SK-N-DZ (cell line): Measurements from ENCODE around the gene UQCC2. TPM values are rescaled to one million over a fixed set of nuclear protein-coding genes. Genes with fewer than 3 reads are reported as not detected.
A peak's percentile ranks its signal among the peaks of the same experiment; 100 is the strongest.

Experiments used
- DNase-seq: peaks from one replicate; pipeline ENCODE4 v3.0.0-alpha.2; 2015; ENCODE audit warnings: low spot score
- polyA plus RNA-seq, 2 experiments: library from polyadenylated mRNA; depleted of rRNA; stranded (reverse); fragments of >200 nt; gene quantifications; 2 replicates each; pipeline ENCODE4 v1.2.3, GENCODE V29; 2014

UQCC2 gene
- 29.7 and 55.5 TPM in 2 replicates for polyA plus RNA-seq (2014; cell fraction: cytosol; rRNA removed)
- 49.0 and 53.5 TPM in 2 replicates for polyA plus RNA-seq (2014; cell fraction: nucleus; rRNA removed)

DNA sequence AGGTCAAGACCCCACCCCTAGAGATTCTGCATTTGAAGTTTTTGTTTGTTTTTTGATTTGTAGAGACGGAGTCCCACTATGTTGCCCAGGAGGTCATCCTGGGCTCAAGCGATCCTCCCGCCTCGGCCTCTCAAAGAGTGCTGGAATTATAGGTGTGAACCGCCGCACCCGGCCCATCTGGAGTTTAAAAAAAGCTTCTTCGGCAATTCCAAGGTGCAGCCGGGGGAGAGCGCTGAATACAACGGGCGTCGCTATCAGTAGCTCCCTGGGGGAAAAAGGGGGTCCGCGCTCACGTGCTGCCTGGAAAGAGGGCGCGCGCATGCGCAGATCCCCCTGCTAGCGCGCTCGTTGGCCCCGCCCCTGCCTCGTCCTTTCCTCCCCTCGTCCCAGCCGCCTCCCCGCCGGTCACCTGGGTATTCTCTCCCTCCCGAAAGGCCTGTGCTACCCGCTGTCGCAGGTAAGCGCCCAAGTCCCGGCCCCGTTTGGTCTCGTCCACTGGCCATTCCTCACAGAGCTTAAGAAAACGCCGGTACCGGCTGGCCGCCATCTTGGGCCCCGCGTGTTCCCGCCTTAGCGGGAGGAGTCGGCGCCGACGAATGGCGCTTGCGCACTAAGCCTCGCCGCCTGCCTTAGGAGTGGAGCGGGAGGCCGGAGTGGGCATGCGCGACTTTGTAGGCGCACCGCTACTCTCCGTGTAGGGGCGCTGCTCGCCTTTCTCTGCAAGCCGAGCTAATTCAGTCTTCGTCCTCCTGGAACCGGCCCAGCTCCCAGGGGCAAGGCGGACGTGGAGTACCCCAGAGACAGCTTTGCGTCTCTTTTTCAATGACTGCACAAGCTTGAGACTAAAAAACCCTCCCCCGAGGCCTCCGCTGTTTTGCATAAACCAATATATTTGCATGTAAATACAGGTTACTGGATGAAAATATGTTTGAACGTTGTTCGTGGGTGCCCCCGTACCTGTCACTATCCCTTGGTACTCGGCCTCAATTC lies at the start of gene UQCC2:
Gene UQCC2, minus strand, starts transcription at position 561 of the 990 bp plus-strand sequence. Its CDS starts 14 bp downstream, at position 547.
- DNase-seq = peak; percentile 96

DNA sequence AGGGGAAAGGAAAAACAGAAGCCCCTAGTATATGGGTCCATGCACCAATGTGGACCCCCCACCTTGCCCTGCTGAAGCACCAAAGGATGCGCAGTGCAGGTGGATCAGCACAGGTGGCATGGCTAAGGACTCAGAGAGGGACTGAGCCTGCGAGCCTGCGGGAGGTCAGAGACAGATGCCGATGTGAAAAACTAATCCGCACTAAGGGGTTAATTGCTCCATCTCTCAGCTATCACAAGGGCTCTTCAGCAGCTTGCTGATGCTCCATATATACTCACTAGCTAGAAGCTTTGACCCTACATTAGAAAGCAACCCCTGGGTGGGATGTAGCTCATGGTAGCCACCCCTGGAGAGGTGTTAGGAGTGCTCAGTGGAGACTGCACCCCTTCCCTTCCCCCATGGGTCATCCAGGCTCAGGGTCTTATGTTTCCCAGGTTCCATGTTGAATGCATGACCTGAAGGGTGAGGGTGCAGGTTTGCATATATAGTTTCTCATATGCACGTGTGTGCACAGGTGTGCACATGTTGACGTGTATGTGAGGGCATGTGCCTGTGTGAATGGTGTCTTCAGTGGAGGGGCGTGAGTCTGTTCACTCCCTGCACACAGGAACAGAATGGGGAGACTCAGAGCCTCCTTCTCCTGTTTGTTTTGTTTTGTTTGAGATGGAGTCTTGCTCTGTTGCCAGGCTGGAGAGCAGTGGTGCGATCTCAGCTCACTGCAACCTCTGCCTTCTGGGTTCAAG lies 48.6 kb upstream of the UQCC2 start:
- no peak for DNase-seq

DNA sequence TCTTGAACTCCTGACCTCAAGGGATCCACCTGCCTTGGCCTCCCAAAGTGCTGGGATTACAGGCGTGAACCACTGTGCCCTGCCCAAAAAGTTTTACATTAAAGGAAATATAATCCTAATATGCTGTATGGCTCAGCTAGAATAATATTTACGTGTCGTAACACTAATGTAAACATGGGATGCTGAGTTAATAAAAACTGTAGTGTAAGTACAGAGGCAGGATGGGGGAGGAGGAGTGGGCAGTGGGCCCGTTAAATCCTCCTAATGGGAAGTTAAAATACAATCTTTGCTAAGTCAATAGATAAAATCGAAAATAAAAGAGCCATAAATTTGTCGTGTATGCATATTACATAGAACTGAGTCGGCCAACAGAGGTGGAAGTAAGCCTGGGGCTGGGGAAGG lies 47.3 kb upstream of the UQCC2 start:
- DNase-seq = no peak

DNA sequence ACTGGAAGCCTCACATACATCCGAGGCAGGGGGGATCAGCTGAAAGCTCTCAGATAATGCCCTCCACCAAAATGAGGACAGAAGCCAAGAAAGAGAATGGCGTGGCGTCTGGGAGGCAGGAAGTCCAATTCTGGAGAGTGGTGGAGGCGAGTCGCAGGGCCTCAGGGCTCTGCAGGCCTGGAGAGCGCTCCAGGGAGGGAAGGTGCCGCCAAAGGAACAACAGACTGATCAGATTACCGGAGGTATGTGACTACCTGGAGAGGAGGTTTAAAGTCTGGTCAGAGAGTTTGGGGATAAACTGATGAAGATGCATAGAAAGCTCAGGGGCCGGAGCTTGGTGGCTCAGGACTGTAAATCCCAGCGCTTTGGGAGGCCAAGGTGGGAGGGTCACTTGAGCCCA lies 46.4 kb upstream of the UQCC2 start:
- no peak for DNase-seq

DNA sequence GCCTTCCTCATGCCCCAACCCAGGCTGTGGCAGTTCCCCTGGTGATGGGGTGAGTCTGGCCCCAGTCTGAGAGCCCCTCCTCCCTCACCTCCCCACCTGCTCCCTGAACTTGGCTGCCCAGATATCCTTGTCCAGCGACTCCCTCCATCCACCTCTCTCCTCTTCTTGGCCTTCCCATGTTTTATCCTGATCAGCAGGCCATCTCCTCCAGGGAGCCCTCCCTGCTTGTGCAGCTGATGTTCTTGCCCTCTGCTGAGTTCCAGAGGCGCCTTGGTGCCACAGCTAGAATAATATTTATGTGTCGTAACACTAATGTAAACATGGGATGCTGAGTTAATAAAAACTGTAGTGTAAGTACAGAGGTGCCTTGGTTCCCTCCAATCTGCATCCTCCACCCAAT lies 45.6 kb upstream of the UQCC2 start:
- no peak for DNase-seq

DNA sequence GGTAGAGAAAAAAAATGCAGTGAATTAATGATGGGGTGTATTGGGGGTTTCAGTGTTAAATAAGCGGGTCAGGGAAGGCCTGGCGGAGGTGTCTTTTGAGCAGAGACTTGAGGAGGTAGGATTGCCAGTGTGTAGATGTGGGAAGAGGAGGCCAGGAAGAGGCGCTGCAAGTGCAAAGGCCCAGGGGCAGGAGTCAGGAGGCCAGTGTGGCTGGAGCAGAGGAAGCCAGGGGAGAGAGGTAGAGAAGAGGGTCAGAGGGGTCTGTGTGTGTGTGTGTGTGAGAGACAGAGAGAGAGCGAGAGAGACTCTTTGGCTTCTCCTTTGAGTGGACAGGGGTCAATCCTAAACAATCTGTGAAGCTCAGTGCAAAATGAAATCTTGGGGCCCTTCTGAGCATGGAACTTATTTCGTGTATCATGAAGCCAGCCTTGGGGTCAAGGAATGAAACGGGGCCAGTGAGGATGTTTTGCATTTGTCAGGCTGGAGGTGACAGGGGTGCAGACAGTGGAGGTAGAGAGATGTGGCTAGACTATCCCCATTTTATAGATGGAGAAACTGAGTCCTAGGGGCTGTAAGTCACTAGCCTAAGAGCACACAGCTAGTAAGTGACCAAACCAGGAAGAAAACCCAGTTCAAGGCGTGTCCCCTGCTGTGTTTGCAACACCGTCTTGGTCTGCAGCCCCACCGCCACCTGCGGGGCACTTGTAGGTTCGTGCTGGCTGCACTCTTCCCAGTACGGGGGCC lies 44.9 kb upstream of the UQCC2 start:
- no peak for DNase-seq

DNA sequence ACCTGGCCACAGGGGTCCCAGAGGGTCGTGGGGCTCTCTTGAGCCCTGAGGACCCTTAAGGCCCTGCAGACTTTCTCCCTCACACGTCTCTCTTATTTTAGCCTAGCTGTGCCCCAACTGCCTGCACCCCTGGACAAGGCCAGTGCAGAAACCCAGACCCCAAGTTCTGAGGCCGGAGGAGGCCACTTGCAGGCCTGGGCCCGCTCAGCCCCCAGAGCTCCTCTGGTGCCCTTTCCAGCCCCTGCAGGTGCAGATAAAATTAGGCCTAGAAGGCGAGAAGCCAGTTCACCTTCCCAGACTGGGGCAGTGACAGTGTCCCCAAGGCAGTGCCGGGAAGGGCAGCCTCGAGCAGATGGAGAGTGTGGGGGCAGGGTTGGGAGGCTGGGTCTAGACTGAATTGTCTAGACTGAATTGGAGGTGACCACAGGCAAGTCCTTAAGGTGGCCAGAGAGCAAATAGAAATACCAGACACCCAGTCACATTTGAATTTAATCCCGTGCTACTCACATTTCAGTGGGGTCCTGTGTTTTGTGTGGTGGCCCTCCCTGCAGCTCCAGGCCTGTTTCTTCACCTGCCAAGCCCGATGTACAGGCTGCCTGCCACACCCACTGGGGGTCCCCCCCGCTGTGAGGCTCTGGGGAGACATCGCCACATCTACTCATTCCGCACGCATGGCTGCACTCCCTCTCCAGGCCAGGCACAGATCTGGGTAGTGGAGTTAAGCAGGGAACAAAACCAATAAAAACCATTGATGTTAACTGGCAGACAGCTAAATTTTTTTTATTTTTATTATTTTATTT lies 43.8 kb upstream of the UQCC2 start:
- no peak for DNase-seq

DNA sequence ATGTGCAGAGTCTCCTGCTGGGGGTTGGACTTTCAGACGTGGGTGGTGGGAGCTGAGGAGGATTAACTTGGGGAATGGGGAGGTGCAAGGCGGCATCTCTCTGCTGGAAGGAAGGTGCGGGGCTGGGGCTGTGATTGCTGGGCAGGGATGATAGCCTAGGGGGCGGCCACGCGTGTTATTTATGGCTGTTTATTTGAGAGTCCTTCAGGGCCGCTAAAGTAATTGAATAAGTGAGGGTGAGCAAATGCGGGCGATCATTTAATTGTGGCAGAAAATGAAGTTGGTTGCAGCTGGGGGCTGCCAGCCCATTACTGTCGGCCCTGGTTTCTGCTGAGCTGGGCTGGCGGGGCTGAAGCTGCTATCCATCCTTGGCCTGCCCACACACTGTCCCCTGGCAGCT lies 42.7 kb upstream of the UQCC2 start:
- DNase-seq = no peak

DNA sequence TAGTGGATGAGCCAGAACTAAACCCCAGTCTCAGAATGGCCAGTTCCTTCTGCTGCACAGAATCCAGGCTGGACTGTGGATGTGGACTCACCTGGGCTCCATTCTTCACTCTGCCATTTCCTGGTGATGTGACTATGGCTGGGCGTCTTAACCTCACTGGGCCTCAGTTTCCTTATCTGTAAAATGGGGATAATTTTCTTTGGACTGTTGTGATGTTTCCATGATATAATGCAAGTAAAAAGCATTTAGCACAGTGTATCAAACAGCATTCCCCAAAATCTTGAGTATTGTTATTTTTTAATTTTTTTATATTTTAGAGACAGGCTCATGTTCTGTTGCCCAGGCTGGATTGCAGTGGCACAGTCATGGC lies 41.1 kb upstream of the UQCC2 start:
- no peak for DNase-seq

DNA sequence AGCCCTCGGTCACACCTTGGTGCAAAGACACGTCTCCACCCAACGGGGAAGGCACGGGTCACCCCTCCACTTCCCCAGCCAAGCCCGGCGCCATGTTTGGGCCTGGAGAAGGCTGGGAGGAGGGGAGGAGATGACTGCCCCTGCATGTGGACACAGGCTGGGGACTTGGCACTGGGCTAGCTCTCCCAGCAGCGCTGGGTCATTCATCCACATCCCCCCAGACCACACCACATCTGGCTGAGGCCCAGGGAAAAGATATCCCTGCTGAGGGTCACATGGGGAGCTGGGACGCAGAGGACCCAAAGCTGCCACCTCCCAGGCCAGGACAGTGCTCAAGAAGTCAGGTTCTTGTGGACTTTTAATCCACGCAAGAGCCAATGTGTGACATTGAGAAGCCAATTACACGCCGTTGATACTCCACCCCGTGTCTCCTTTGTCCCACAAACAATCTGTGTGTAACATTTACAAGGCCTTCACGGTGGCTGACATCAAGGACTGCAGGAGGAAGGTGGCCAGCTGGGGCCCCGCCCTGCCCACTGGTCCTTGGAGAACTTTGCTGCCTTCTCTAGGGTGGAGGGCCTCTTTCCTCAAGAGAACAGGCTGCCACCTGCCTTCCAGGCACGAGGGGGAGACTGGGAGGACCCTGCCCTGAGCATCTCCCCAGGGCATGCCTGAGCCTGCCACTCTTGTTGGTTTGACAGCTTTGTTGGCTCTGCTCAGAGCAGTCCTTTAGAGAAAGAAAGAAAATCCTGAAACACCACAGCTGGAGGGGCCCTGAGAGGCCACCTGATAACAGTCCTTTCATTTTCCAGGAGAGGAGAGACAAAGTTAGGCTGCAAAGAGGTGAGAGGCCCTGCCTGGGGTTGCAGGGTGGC lies 40.5 kb upstream of the UQCC2 start:
- no peak for DNase-seq

DNA sequence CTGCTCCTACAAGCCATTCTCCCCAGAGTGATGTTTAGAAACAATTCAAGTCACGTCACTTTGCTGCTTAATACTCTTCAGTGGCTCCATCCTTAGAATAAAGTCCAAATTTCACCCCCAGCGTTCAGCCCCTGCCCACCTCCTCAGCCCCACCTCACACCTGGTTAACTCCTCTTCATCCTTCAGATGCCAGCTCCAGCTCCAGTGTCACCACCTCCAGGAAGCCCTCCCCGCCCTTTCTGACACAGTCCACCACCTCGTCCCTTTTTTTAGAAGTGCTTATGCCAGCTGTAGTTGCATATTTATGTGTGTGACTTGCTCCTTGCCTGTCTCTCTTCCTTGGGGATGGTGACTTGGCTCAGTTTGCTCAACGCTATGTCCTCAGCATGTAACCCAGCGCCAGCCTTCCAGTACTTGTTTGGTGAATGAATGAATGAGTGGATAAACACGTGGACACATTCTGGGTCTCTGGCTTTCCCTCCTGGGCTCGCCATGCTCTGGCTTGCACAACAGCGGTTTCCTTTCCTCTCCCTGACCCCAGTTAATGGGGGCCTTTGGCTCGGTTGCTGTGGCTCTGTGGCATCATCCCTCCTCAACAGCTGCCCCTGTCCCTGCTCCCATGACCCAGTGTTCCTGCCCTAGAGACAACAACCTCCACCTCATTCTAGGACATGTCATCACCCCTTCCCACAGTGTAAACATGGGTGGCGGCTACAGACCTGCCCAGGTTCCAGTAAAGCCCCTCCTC lies 38.9 kb upstream of the UQCC2 start:
- DNase-seq = no peak

DNA sequence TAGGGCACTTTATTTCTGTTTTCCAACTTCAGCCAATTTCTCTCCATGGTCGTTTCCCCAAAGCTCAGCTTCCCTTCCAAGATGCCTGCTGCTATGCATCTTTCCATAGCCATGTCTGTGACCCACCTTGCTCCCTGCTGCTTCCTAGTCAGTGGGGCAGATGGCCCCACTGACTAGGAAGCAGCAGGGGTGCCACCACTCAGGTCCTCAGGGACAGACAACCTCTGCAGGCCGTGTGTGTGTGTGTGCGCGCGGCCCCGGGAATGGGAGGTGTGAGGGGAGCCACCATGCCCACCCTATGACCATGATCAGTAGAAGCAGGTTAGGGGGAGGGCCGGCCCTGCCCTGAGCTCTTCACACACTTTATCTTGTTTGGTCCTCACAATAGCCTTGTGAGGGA lies 37.9 kb upstream of the UQCC2 start:
- no peak for DNase-seq

DNA sequence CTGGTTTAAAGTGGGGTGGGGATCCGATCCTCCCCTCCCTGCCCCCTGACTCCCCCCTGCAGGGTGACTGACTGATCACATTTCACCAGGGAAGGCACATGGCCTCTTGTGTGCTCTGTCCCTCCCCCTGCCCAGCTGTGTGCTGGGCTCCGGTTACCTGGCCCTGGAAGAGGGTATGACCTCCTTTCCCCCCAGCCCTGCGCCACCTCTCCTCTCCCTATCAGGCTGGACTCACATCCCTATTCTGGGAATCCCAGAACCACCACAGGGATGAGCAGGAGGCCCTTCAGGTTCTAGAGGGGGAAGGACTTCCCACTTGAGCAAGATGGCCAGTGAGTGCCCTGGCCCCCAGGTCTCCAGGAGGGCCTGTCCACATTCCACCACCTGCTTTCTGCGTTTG lies 37.3 kb upstream of the UQCC2 start:
- DNase-seq = no peak

DNA sequence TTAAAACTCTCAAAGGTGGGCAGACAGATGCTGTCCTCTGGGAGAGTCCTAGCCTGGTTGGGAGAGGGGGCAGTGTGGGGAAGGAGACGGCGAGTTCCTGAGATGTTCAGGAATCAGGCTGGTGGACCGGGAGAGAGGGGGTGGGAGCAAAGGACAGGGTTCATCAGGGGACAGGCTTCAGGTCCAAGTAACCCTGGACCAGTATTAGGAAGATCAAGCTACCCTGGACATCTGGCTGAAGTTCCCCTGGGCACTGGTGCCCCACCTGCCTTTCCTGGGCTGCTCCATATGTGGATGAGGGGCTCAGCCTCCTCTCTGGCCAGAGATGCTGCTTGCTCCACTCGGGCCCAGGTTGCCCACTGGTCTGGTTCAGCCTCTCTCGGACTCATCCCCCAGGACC lies 36.3 kb upstream of the UQCC2 start:
- no peak for DNase-seq

DNA sequence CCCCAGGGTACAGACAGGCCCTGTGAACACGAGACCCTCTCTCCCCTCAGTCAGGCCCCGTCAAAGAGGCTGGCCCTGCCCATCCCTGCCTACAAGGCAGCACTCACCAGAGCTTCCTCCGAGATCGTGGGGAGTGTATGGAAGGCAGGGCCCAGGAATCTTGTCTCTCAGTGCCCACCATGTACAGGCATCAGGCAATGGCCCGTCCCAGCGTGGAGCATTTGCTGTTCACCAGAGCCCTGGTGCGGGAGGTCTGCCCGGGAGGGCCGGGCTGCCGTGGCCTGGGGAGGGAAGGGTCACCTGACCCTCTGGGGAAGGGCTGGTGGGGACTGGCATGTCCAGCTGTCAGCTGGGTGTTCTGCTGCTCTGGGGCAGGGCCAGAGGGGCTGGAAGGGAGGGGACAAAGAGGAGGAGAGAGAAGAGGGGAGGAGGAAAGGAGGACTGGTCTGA lies 35.2 kb upstream of the UQCC2 start, which contains the start of gene IP6K3:
Gene IP6K3, minus strand, starts transcription at position 255 of the 450 bp plus-strand sequence. CDS start 11,429 bp downstream, outside the sequence.
- no peak for DNase-seq

DNA sequence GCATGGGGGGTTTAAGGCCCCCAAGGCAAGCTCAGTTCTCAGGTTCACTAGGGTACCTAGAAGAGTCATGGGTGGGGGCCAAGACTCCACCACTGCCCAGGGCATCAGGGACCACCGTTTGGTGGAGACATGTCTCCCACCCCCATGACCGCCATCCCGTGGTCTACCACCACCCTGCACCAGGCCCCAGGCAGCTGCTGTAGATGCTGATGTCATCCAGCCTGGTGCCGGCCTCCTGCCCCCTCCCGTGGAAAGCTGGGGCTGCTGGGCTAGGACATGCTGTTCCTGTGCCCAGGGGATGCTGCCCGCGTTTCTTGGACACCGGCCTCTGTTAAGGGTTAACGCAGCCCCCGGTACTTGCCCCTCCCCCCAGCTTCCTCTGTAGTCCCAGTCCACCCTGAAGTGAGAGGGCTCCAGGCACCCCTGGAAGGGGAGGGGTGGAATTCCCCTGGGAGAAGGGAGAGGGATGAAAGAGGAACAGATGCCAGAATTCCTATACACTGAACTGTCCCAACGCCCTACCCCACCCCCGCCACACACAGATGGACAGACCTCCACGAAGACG lies 34.6 kb upstream of the UQCC2 start:
- DNase-seq = no peak

DNA sequence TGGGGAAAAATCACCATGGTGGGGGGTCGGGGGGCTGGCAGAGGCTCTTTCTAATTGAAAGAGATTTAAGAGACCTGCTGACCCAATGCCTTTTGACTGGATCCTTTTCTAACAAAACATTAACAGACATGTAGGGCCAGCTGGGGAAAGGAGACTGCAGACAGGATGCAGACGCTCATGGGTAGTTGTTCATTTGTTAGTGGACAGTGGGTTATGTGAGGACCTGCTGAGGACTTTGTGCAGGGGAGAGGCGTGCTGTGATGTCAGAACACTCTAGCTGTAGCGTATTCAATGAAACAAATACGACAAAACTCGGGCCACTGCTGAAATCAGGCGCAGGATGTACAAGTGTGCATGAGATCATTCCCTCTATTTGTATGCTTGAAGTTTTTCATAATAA lies 34.0 kb upstream of the UQCC2 start:
- no peak for DNase-seq

DNA sequence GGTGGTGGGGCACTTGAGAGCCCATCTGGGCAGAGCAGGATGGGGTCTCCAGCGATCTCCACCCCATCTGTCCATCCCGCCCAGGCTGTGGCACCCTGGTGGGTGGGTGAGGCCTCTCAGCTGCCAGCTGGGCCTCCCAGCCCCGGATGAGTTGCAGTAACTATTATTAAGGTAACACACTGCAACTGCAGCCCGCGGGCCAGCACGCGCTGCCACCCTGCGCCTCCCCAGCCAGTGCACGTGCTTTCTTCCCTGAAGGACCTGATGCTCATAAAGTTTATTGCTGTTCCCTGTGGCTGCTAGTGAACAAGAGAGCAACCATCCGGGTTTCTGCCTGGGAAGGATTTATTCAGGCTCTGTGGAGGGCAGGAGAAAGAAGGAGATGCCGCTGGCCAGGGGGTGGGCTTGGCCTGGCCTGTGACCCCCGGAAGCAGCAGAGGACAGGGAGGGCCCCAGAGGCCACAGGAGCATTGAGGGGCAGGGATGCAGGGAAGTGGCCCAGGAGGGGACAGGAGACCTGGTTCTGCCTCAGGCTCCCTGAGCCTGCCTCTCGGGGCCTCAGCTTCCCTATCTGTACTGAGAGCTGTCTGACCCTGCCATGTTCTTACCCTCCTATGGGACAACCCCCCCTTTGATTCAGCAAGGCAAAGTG lies 33.5 kb upstream of the UQCC2 start:
- no peak for DNase-seq
